SKM-1 (cell line): ENCODE results near the gene C12orf42.

ENCODE experiments used
- DNase-seq: peaks from one replicate; lab custom pipeline; 2025; ENCODE audit not compliant: unreplicated experiment; lab: John Stamatoyannopoulos, UW

The C12orf42 gene

GRCh38 chr12:103350116-103350515 lies 145.7 kb downstream of the C12orf42 start:
- DNase-seq: no peak

- DNase-seq: no peak
Measured at GRCh38 chr12:103348935-103349334, 146.8 kb downstream of the C12orf42 start.

GRCh38 chr12:103336940-103337339 lies 158.8 kb downstream of the C12orf42 start:
- no peak for DNase-seq

GRCh38 chr12:103334466-103334865 lies 161.3 kb downstream of the C12orf42 start:
- DNase-seq: no peak

GRCh38 chr12:103333676-103334075 lies 162.1 kb downstream of the C12orf42 start:
- no peak for DNase-seq

GRCh38 chr12:103331643-103332042 lies 164.1 kb downstream of the C12orf42 start:
- DNase-seq: no peak

- DNase-seq: no peak
Measured at GRCh38 chr12:103330672-103331071, 165.1 kb downstream of the C12orf42 start.

- no peak for DNase-seq
Measured at GRCh38 chr12:103327676-103328075, 168.1 kb downstream of the C12orf42 start.

GRCh38 chr12:103326190-103326589 lies 169.6 kb downstream of the C12orf42 start:
- DNase-seq: no peak

GRCh38 chr12:103318566-103318965 lies 177.2 kb downstream of the C12orf42 start:
- no peak for DNase-seq

- no peak for DNase-seq
Measured at GRCh38 chr12:103317220-103317619, 178.5 kb downstream of the C12orf42 start.

- DNase-seq: no peak
Measured at GRCh38 chr12:103314786-103315185, 181.0 kb downstream of the C12orf42 start.

- no peak for DNase-seq
Measured at GRCh38 chr12:103313894-103314293, 181.9 kb downstream of the C12orf42 start.

- DNase-seq: no peak
Measured at GRCh38 chr12:103312742-103313354, 182.9 kb downstream of the C12orf42 start.

GRCh38 chr12:103310546-103311270 lies 185.1 kb downstream of the C12orf42 start:
- no peak for DNase-seq

- no peak for DNase-seq
Measured at GRCh38 chr12:103308396-103308795, 187.4 kb downstream of the C12orf42 start.

- no peak for DNase-seq
Measured at GRCh38 chr12:103303484-103303883, 192.3 kb downstream of the C12orf42 start.

GRCh38 chr12:103301642-103302591 lies 193.9 kb downstream of the C12orf42 start:
- DNase-seq: no peak

GRCh38 chr12:103288016-103288415 lies 207.8 kb downstream of the C12orf42 start:
- DNase-seq: no peak

- DNase-seq: no peak
Measured at GRCh38 chr12:103282124-103282523, 213.6 kb downstream of the C12orf42 start.

- DNase-seq: no peak
Measured at GRCh38 chr12:103279444-103279843, 216.3 kb downstream of the C12orf42 start.

- DNase-seq: no peak
Measured at GRCh38 chr12:103278329-103278728, 217.4 kb downstream of the C12orf42 start.
